Fibroblast of villous mesenchyme (primary cell): ENCODE measurements around the gene TNRC6B. TPM values are rescaled to one million over a fixed set of nuclear protein-coding genes. Genes with fewer than 3 reads are reported as not detected.

Experiments used
- DNase-seq: peaks from one replicate; pipeline ENCODE4 v3.0.0-alpha.2; 2010; ENCODE audit warnings: low read depth
- H3K4me3 ChIP-seq: 2 replicates; pipeline ENCODE4 v1.5.1; 2011; ENCODE audit warnings: low read depth, mild to moderate bottlenecking, low read length
- total RNA-seq: library from RNA; depleted of rRNA; stranded (reverse); fragments of >200 nt; gene quantifications from 2 replicates; pipeline ENCODE4 v1.2.3, GENCODE V29; 2012
- TF ChIP-seq, protein P1 (sequence below): IDR thresholded peaks from 2 replicates; pipeline ENCODE4 v1.5.1; 2012; ENCODE audit warnings: low read depth, mild to moderate bottlenecking, low read length; ENCODE audit not compliant: insufficient read depth

TNRC6B gene
- total RNA-seq, 1 donor: 23.3 TPM

DNA sequence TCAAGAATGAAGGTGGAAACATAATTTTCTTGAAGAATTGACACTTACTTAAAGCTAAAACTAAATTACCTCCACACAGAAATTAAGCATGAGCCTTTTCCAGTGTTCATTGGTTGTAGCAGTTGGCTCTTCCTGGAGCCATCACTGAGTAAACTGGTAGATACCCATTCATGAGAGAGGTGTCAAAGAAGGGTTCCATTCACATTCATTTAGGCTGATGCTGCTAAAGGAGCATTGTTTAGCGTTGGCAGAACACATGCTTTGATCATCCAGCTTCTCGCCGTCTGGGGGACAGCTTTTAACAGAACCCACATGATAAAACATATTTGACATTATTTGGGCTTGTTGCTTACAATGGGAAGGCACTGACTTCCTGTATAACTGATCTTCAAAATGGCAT lies 71.6 kb downstream of the TNRC6B start:
- TF ChIP-seq, protein P1, sequence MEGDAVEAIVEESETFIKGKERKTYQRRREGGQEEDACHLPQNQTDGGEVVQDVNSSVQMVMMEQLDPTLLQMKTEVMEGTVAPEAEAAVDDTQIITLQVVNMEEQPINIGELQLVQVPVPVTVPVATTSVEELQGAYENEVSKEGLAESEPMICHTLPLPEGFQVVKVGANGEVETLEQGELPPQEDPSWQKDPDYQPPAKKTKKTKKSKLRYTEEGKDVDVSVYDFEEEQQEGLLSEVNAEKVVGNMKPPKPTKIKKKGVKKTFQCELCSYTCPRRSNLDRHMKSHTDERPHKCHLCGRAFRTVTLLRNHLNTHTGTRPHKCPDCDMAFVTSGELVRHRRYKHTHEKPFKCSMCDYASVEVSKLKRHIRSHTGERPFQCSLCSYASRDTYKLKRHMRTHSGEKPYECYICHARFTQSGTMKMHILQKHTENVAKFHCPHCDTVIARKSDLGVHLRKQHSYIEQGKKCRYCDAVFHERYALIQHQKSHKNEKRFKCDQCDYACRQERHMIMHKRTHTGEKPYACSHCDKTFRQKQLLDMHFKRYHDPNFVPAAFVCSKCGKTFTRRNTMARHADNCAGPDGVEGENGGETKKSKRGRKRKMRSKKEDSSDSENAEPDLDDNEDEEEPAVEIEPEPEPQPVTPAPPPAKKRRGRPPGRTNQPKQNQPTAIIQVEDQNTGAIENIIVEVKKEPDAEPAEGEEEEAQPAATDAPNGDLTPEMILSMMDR: no peak
- DNase-seq: no peak
- no peak overlapping the region for H3K4me3 ChIP-seq

DNA sequence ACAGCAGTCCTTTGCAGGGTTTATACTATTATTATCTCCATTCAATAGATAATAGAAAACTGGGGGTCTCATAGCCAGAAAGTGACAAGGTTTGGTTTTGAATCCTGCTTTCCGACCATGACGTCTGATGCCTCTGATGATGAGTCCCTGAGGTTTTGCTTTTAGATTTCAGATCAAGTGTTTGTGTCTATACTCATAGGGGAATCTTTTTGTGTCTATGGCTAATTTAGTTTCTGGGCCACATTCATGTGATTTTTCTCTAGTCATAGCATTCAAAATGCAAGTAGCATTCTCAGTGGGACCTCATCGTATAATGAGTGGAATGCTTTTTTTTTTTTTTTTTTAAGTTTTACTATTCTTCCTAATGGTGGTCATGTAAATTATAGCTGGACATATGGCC lies 72.9 kb downstream of the TNRC6B start:
- no peak overlapping the region for H3K4me3 ChIP-seq
- DNase-seq: no peak
- TF ChIP-seq, protein P1: no peak

DNA sequence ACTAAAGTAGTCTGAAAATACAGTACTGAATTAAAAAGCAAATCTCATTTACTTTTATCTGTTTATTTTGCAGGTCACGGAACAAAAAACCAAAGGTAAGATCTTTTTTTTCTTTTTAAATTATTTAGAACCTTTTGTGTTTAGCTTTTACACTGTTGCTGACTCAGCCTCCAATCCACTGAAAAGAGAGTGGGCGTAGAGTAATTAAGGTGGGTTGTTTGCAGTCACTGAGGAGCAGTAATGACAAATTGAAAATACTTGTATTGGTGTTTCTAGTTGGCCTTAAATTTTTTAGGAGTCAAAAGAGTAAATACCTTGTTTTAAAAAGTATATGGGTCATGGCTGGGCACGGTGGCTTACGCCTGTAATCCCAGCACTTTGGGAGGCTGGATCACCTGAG lies 73.4 kb downstream of the TNRC6B start:
- no peak for DNase-seq
- TF ChIP-seq, protein P1: no peak
- no peak overlapping the region for H3K4me3 ChIP-seq

DNA sequence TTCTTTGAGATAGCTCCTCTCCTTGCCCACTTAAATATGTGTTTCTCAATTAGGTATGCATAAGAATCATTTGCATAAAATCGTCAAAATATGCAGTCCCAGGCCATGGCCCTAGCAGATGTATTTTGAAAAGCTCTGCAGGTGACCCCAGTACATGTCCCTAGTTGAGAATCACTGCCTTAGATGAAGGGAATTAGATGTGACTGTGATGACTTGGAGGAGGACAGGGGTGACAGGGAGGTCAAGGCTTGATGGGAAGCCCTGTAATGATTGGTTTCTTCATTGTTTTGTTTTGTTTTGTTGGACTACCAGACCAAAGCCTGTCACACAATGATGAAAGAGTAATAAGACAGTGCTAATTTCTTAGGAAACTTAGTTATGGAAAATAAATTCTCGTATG lies 74.4 kb downstream of the TNRC6B start:
- TF ChIP-seq, protein P1: no peak
- DNase-seq: no peak
- H3K4me3 ChIP-seq: no peak overlapping the region

DNA sequence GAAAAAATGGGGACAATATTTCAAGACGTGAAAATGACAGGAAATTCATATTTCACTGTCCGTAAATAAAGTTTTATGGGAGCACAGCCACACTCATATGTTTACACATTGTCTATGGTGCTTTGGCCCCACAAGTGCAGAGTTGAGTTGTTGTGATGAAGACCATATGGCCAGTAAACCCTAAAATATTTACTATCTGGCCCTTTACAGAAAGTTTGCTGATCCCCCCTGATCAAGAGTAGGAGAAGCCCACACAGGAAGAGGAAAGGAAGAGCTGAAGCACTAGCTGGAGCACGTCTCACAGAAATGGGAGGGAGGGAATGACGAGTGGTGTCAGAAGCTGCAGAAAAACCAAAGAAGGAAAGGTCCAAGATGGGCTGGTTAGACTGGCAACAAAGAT lies 78.8 kb downstream of the TNRC6B start:
- TF ChIP-seq, protein P1: no peak
- H3K4me3 ChIP-seq: no peak overlapping the region
- DNase-seq: peak; percentile 91

DNA sequence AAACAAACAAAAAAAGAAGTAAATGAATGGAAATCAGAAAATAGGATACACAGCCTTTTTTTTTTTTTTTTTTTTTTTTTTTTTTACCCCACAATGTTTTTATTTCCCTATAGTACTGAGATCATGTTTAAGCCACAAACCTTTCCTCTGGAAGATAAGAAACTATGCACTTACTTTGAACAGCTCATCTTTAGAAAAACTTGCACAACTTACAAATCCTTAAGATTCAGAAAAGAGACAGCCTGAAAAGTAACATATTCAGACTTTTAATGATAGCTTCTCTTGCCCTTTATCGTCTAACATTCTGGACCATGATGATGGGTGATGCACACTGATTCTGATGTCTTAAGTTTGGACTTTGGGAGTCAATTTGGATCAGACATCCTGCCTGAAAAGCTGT lies 80.3 kb downstream of the TNRC6B start:
- TF ChIP-seq, protein P1: no peak
- H3K4me3 ChIP-seq: no peak overlapping the region
- DNase-seq: peak; percentile 73

DNA sequence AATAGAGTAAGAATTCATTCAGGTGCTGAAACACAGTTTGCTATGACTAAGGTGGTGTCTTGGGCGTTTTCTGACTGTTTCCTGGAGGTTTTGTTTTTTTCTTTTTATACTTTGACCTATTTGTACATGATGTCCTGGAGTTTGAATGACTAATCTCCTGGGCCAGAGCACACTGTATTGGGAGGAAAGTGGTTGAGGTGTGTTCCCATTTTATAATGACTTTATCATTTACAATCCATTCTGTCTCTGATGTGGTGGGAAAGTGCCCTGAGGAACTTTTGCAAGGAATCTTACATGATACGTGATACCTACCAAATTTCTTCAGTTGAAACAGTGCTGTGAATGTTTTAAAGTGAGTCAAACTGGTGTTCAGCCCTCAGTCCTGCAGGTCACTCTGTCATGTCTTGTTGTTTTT lies 80.8 kb downstream of the TNRC6B start:
- TF ChIP-seq, protein P1: no peak
- H3K4me3 ChIP-seq: no peak overlapping the region
- peak; percentile 63 for DNase-seq
